KMS-11 (cell line): Measurements from ENCODE around the gene CYB561.

Source experiments
- H2AFZ ChIP-seq: fragments of 200-600 bp; sonication (generic); 2 replicates; pipeline ENCODE4 v1.6.1; 2016; ENCODE audit warnings: antibody characterized with exemption, mixed run types, low read depth
- H3K27ac ChIP-seq: fragments of 200-600 bp; sonication (generic); 2 replicates; pipeline ENCODE4 v1.6.1; 2016; ENCODE audit warnings: mild to moderate bottlenecking, mixed run types
- H3K27me3 ChIP-seq: fragments of 200-600 bp; sonication (generic); 2 replicates; pipeline ENCODE4 v1.6.1; 2017; ENCODE audit warnings: mild to moderate bottlenecking, low read depth, mixed run types, moderate library complexity; ENCODE audit not compliant: insufficient read depth
- H3K36me3 ChIP-seq: fragments of 200-600 bp; sonication (generic); 2 replicates; pipeline ENCODE4 v1.6.1; 2017; ENCODE audit warnings: mild to moderate bottlenecking, mixed run types; ENCODE audit not compliant: insufficient read depth
- H3K4me1 ChIP-seq: fragments of 200-600 bp; sonication (generic); 2 replicates; pipeline ENCODE4 v1.6.1; 2016; ENCODE audit warnings: mild to moderate bottlenecking, low read depth, mixed run types; ENCODE audit not compliant: poor library complexity, severe bottlenecking
- H3K4me2 ChIP-seq: fragments of 200-600 bp; sonication (generic); 2 replicates; pipeline ENCODE4 v1.7.0; 2016; ENCODE audit warnings: mild to moderate bottlenecking, mixed run types
- H3K4me3 ChIP-seq: fragments of 200-600 bp; sonication (generic); IDR thresholded peaks from 2 replicates; pipeline ENCODE4 v1.6.1; 2017; ENCODE audit warnings: low read depth, low read length, mixed read lengths; ENCODE audit not compliant: insufficient read depth
- H3K79me2 ChIP-seq: fragments of 200-600 bp; sonication (generic); 2 replicates; pipeline ENCODE4 v1.6.1; 2016; ENCODE audit warnings: low read depth, mixed run types; ENCODE audit not compliant: insufficient read depth
- H3K9ac ChIP-seq: fragments of 200-600 bp; sonication (generic); 2 replicates; pipeline ENCODE4 v1.6.1; 2016; ENCODE audit warnings: mild to moderate bottlenecking, mixed run types
- H4K20me1 ChIP-seq: fragments of 200-600 bp; sonication (generic); 2 replicates; pipeline ENCODE4 v1.6.1; 2016; ENCODE audit warnings: mild to moderate bottlenecking, mixed run types; ENCODE audit not compliant: insufficient read depth
- CTCF ChIP-seq: fragments of 200-600 bp; sonication (generic); conservative IDR thresholded peaks from 2 replicates; pipeline ENCODE4 v1.6.1; 2017; ENCODE audit warnings: low read depth, mild to moderate bottlenecking, antibody characterized with exemption, low read length, moderate library complexity, mixed read lengths

The CYB561 gene

DNA sequence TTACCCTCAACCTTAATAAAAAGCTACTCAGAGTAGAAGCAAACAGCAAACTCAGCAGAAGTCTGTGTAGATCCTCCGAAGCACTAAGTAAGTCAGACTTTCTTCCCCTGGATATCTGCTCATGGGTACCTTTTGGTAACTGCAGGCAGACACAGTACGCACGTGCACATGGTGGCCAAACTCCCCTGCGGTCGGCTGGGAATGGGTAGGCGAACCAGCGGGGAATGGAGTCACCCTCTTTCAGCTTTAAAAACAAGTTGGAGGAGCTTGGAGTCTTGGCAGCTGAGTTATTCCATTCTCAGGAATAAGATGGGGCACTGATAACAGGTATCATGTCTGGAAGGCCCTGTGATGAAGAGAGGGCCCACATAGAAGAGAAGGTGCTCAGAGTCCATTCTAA lies 16.3 kb downstream of the CYB561 start:
- Histone ChIP-seq H3K4me2 (no peak overlapping the region), H3K4me1 (no peaks in the 10 kb centered on the region), H3K9ac (no peak overlapping the region), H3K79me2 (no peaks in the 10 kb centered on the region), H3K27ac (no peak overlapping the region), H2AFZ (no peak overlapping the region), H3K36me3 (no peaks in the 10 kb centered on the region), H4K20me1 (no peaks in the 10 kb centered on the region), H3K27me3 (no peaks in the 10 kb centered on the region), H3K4me3 (no peak overlapping the region)
- no peak for TF ChIP-seq CTCF

DNA sequence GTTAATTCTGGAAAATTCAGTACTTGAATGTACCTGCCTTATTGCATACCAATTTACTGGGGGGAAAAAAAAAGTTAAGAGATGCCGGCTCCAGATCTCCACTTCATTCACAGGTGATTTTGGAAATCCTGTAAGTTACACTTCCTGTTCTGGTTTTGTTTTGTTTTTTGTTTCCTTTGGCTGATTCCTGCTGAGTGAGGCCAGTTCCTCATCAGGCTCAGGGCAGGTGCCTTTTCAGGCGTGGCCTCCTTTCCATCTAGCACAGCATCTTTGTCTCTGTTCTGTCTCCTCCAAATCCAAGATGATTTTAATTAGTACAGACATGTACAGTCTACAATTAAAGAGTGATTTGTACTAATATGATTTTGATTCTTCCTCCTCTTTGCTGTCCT lies 19.2 kb downstream of the CYB561 start:
- no peak overlapping the region for H3K9ac ChIP-seq
- H3K4me2 ChIP-seq = no peak overlapping the region
- H2AFZ ChIP-seq = no peak overlapping the region
- no peak for TF ChIP-seq CTCF
- H3K36me3 ChIP-seq = no peaks in the 10 kb centered on the region
- no peaks in the 10 kb centered on the region for H3K27me3 ChIP-seq
- H3K79me2 ChIP-seq = no peaks in the 10 kb centered on the region
- H3K4me3 ChIP-seq = no peak overlapping the region
- no peak overlapping the region for H3K27ac ChIP-seq
- no peaks in the 10 kb centered on the region for H3K4me1 ChIP-seq
- no peaks in the 10 kb centered on the region for H4K20me1 ChIP-seq

GRCh38 chr17:63426041-63426916 lies 19.8 kb downstream of the CYB561 start:
- H3K4me2 ChIP-seq = no peak overlapping the region
- H4K20me1 ChIP-seq = no peaks in the 10 kb centered on the region
- no peak overlapping the region for H3K9ac ChIP-seq
- H3K27me3 ChIP-seq = no peaks in the 10 kb centered on the region
- H3K4me3 ChIP-seq = no peak overlapping the region
- no peak overlapping the region for H3K27ac ChIP-seq
- H3K79me2 ChIP-seq = no peaks in the 10 kb centered on the region
- no peaks in the 10 kb centered on the region for H3K4me1 ChIP-seq
- TF ChIP-seq CTCF = no peak
- H3K36me3 ChIP-seq = no peaks in the 10 kb centered on the region
- H2AFZ ChIP-seq = no peak overlapping the region

DNA sequence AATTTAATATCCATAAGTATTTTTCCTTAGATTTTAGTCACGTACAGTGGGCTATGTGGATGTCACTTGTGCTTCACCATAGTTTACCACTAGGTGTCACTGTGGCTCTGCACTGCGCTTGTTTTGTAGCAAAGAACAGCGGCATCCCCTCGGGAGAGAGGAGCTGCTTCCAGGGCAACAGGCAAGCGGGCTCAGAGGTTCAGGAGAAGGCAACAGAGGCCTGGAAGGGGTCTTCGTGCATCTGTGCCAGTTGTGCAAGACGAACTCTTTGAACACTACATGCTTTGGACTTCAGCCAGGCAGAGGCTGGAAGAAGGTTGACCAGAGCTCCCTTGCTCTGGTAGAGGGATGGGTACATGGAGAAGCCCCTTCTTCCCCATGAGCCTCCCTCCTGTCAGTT lies 20.6 kb downstream of the CYB561 start:
- peak; percentile 98 for TF ChIP-seq CTCF
- no peak overlapping the region; the same call in 1 of the 2 replicates for H2AFZ ChIP-seq
- H3K4me1 ChIP-seq = no peaks in the 10 kb centered on the region
- H3K79me2 ChIP-seq = no peaks in the 10 kb centered on the region
- no peaks in the 10 kb centered on the region for H3K27me3 ChIP-seq
- no peaks in the 10 kb centered on the region for H4K20me1 ChIP-seq
- H3K4me3 ChIP-seq = no peak overlapping the region
- no peak overlapping the region for H3K9ac ChIP-seq
- no peak overlapping the region for H3K4me2 ChIP-seq
- H3K27ac ChIP-seq = no peak overlapping the region
- no peaks in the 10 kb centered on the region for H3K36me3 ChIP-seq
